Spleen (tissue), 7 donors: ENCODE data around the gene SUGP2.

Experiments
- POLR2AphosphoS5 ChIP-seq, 3 donors: sonication (generic); formaldehyde crosslinking; IDR thresholded peaks; one replicate each; pipeline ENCODE4 v1.5.1; 2017; ENCODE audit warnings: antibody characterized with exemption in 3 of 3
- TF ChIP-seq, protein P1 (sequence below), 11 experiments: fragments of 200-600 bp in 7 of 11; fragments of 450-650 bp in 4 of 11; sonication (generic) in 4 of 11; IDR thresholded peaks in 8 of 11; conservative IDR thresholded peaks in 3 of 11; 1 replicate in 7 of 11; 2 replicates in 4 of 11; pipeline versions ENCODE4 v1.4.0 to v1.8.0; 2016 to 2021; ENCODE audit warnings: antibody characterized with exemption in 11 of 11, inconsistent platforms in 4 of 11, mild to moderate bottlenecking in 1 of 11
- donor health status: DM: no; HTN: no; CAD: no; lungs with moderate emphysema.
- donor health status: DM: no; HTN: no; CAD: no.
- donor health status: DM: no; HTN: no; CAD: no.

DNA sequence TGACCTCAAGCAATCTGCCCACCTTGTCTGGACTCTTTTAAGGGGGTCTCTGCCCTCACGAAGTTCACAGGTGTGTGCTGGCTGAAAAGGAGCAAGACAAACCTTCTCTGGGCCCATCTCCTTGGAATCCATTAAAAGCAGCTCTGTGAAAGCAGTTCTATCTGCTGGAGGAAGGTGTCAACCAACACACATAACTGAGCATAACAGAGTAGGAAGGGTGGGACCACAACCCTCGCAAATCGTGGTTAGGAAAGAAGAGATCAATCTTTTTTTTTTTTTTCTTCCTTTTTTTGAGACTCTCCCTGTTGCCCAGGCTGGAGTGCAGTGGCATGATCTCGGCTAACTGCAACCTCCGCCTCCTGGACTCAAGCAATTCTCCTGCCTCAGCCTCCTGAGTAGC, 1.4 kb downstream of the SUGP2 start:
- TF ChIP-seq, protein P1, sequence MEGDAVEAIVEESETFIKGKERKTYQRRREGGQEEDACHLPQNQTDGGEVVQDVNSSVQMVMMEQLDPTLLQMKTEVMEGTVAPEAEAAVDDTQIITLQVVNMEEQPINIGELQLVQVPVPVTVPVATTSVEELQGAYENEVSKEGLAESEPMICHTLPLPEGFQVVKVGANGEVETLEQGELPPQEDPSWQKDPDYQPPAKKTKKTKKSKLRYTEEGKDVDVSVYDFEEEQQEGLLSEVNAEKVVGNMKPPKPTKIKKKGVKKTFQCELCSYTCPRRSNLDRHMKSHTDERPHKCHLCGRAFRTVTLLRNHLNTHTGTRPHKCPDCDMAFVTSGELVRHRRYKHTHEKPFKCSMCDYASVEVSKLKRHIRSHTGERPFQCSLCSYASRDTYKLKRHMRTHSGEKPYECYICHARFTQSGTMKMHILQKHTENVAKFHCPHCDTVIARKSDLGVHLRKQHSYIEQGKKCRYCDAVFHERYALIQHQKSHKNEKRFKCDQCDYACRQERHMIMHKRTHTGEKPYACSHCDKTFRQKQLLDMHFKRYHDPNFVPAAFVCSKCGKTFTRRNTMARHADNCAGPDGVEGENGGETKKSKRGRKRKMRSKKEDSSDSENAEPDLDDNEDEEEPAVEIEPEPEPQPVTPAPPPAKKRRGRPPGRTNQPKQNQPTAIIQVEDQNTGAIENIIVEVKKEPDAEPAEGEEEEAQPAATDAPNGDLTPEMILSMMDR (IDR thresholded peaks at IDR 0.05 in 8 of 11, conservative IDR thresholded peaks at IDR 0.05 in 3 of 11), result no peak
- TF ChIP-seq POLR2AphosphoS5 (IDR thresholded peaks at IDR 0.05), result no peak
